ENCODE results near the gene NME2. TPM values are rescaled to one million over a fixed set of nuclear protein-coding genes. Genes with fewer than 3 reads are reported as not detected.

Gene NME2
- total and polyA plus RNA-seq, 2 of the 8 experiments (the other 6 are each of a cell fraction or from before 2014, with no cell fraction given): 827 to 929 TPM

DNA sequence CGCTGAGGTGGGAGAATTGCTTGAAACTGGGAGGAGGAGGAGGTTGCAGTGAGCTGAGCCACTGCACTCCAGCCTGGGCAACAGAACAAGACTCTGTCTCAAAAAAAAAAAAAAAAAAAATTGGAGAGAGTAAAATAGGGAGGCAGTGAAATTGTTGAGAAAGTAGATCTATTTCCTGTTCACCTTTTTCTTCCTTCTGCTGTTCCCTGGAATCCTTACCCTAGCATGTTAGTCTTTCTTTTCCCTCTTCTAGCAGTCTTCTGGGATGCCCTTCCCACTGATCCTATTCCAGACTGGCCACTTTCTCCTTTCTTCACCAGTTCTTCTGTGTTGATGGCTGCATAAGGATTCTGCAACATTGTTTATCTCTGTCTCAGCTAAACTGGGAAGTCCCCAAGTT is 3.1 kb downstream of the NME2 start (continued):
- TF ChIP-seq, protein P1, sequence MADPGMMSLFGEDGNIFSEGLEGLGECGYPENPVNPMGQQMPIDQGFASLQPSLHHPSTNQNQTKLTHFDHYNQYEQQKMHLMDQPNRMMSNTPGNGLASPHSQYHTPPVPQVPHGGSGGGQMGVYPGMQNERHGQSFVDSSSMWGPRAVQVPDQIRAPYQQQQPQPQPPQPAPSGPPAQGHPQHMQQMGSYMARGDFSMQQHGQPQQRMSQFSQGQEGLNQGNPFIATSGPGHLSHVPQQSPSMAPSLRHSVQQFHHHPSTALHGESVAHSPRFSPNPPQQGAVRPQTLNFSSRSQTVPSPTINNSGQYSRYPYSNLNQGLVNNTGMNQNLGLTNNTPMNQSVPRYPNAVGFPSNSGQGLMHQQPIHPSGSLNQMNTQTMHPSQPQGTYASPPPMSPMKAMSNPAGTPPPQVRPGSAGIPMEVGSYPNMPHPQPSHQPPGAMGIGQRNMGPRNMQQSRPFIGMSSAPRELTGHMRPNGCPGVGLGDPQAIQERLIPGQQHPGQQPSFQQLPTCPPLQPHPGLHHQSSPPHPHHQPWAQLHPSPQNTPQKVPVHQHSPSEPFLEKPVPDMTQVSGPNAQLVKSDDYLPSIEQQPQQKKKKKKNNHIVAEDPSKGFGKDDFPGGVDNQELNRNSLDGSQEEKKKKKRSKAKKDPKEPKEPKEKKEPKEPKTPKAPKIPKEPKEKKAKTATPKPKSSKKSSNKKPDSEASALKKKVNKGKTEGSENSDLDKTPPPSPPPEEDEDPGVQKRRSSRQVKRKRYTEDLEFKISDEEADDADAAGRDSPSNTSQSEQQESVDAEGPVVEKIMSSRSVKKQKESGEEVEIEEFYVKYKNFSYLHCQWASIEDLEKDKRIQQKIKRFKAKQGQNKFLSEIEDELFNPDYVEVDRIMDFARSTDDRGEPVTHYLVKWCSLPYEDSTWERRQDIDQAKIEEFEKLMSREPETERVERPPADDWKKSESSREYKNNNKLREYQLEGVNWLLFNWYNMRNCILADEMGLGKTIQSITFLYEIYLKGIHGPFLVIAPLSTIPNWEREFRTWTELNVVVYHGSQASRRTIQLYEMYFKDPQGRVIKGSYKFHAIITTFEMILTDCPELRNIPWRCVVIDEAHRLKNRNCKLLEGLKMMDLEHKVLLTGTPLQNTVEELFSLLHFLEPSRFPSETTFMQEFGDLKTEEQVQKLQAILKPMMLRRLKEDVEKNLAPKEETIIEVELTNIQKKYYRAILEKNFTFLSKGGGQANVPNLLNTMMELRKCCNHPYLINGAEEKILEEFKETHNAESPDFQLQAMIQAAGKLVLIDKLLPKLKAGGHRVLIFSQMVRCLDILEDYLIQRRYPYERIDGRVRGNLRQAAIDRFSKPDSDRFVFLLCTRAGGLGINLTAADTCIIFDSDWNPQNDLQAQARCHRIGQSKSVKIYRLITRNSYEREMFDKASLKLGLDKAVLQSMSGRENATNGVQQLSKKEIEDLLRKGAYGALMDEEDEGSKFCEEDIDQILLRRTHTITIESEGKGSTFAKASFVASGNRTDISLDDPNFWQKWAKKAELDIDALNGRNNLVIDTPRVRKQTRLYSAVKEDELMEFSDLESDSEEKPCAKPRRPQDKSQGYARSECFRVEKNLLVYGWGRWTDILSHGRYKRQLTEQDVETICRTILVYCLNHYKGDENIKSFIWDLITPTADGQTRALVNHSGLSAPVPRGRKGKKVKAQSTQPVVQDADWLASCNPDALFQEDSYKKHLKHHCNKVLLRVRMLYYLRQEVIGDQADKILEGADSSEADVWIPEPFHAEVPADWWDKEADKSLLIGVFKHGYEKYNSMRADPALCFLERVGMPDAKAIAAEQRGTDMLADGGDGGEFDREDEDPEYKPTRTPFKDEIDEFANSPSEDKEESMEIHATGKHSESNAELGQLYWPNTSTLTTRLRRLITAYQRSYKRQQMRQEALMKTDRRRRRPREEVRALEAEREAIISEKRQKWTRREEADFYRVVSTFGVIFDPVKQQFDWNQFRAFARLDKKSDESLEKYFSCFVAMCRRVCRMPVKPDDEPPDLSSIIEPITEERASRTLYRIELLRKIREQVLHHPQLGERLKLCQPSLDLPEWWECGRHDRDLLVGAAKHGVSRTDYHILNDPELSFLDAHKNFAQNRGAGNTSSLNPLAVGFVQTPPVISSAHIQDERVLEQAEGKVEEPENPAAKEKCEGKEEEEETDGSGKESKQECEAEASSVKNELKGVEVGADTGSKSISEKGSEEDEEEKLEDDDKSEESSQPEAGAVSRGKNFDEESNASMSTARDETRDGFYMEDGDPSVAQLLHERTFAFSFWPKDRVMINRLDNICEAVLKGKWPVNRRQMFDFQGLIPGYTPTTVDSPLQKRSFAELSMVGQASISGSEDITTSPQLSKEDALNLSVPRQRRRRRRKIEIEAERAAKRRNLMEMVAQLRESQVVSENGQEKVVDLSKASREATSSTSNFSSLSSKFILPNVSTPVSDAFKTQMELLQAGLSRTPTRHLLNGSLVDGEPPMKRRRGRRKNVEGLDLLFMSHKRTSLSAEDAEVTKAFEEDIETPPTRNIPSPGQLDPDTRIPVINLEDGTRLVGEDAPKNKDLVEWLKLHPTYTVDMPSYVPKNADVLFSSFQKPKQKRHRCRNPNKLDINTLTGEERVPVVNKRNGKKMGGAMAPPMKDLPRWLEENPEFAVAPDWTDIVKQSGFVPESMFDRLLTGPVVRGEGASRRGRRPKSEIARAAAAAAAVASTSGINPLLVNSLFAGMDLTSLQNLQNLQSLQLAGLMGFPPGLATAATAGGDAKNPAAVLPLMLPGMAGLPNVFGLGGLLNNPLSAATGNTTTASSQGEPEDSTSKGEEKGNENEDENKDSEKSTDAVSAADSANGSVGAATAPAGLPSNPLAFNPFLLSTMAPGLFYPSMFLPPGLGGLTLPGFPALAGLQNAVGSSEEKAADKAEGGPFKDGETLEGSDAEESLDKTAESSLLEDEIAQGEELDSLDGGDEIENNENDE (IDR thresholded peaks at IDR 0.05; ENCODE audit: insufficient replicate concordance, low read length): no peak
- TF ChIP-seq BRCA1 (IDR thresholded peaks at IDR 0.05; ENCODE audit: low read depth, low read length) (no peak), KDM1A (IDR thresholded peaks at IDR 0.05; ENCODE audit: borderline replicate concordance, low read length) (no peak), CEBPB (IDR thresholded peaks at IDR 0.05; ENCODE audit: low read depth, low read length) (no peak), ASH2L (IDR thresholded peaks at IDR 0.05; ENCODE audit: low read length) (no peak), RAD21 (IDR thresholded peaks at IDR 0.05 in 1 of 2, conservative IDR thresholded peaks at IDR 0.05 in 1 of 2; ENCODE audit: low read depth in 2 of 2, low read length in 2 of 2) (no peak), MAFK (IDR thresholded peaks at IDR 0.05; ENCODE audit: low read depth, low read length) (no peak), CHD2 (IDR thresholded peaks at IDR 0.05; ENCODE audit: low read length) (no peak)
- TF ChIP-seq, protein P2, sequence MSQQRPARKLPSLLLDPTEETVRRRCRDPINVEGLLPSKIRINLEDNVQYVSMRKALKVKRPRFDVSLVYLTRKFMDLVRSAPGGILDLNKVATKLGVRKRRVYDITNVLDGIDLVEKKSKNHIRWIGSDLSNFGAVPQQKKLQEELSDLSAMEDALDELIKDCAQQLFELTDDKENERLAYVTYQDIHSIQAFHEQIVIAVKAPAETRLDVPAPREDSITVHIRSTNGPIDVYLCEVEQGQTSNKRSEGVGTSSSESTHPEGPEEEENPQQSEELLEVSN (IDR thresholded peaks at IDR 0.05): no peak
- TF ChIP-seq, protein P3, sequence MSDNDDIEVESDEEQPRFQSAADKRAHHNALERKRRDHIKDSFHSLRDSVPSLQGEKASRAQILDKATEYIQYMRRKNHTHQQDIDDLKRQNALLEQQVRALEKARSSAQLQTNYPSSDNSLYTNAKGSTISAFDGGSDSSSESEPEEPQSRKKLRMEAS (IDR thresholded peaks at IDR 0.05): no peak

Measured in H1 (cell line).